ENCODE data around the gene KIF1B.

KIF1B gene

GRCh38 chr1:10320336-10320735 is 110.0 kb downstream of the KIF1B start:
- H3K4me3 ChIP-seq (ENCODE audit: low read depth in 1 of 2, low read length in 2 of 2): no peak overlapping the region
- H3K4me1 ChIP-seq (ENCODE audit: insufficient read depth, low read length): no peaks in the 10 kb centered on the region
- no peaks in the 10 kb centered on the region for H4K20me1 ChIP-seq (ENCODE audit: insufficient read depth, low read length)
- no peak overlapping the region for H3K9ac ChIP-seq (ENCODE audit: low read depth, low read length)
- no peaks in the 10 kb centered on the region for H3K9me3 ChIP-seq (ENCODE audit: insufficient read depth, low read length, severe bottlenecking)
- H2AFZ ChIP-seq (ENCODE audit: low read depth, low read length): no peak overlapping the region
- no peak overlapping the region for H3K27ac ChIP-seq (ENCODE audit: low read length)
- no peaks in the 10 kb centered on the region for H3K79me2 ChIP-seq (ENCODE audit: insufficient read depth, low read length)
- DNase-seq (no peak), ATAC-seq (ENCODE audit: insufficient read depth, low read depth) (no peak)
- H3K27me3 ChIP-seq (ENCODE audit: insufficient read depth, low read length, poor library complexity): no peaks in the 10 kb centered on the region
- TF ChIP-seq CTCF (IDR thresholded peaks at IDR 0.05; ENCODE audit: borderline replicate concordance, extremely low read depth, low read length, poor library complexity, severe bottlenecking) (no peak), EZH2 (IDR thresholded peaks at IDR 0.05; ENCODE audit: borderline replicate concordance, low read depth, low read length, severe bottlenecking) (no peak)
- no peak overlapping the region for H3K4me2 ChIP-seq (ENCODE audit: insufficient read depth, low read length)
- H3K36me3 ChIP-seq (ENCODE audit: insufficient read depth, low read length): peaks cover 13% of the 10 kb centered on the region; the same call in 1 of the 2 replicates

GRCh38 chr1:10322821-10323220 is 112.5 kb downstream of the KIF1B start:
- no peaks in the 10 kb centered on the region for H3K9me3 ChIP-seq (ENCODE audit: insufficient read depth, low read length, severe bottlenecking)
- no peak overlapping the region for H2AFZ ChIP-seq (ENCODE audit: low read depth, low read length)
- no peaks in the 10 kb centered on the region for H4K20me1 ChIP-seq (ENCODE audit: insufficient read depth, low read length)
- no peaks in the 10 kb centered on the region for H3K27me3 ChIP-seq (ENCODE audit: insufficient read depth, low read length, poor library complexity)
- H3K4me3 ChIP-seq (ENCODE audit: low read depth in 1 of 2, low read length in 2 of 2): no peak overlapping the region
- H3K4me1 ChIP-seq (ENCODE audit: insufficient read depth, low read length): no peaks in the 10 kb centered on the region
- no peak overlapping the region for H3K9ac ChIP-seq (ENCODE audit: low read depth, low read length)
- H3K36me3 ChIP-seq (ENCODE audit: insufficient read depth, low read length): peaks cover 16% of the 10 kb centered on the region; the same call in 1 of the 2 replicates
- ATAC-seq (ENCODE audit: insufficient read depth, low read depth) (no peak), DNase-seq (no peak)
- no peak for TF ChIP-seq CTCF (IDR thresholded peaks at IDR 0.05; ENCODE audit: borderline replicate concordance, extremely low read depth, low read length, poor library complexity, severe bottlenecking)
- no peak for TF ChIP-seq EZH2 (IDR thresholded peaks at IDR 0.05; ENCODE audit: borderline replicate concordance, low read depth, low read length, severe bottlenecking)
- H3K27ac ChIP-seq (ENCODE audit: low read length): no peak overlapping the region
- H3K4me2 ChIP-seq (ENCODE audit: insufficient read depth, low read length): no peak overlapping the region
- H3K79me2 ChIP-seq (ENCODE audit: insufficient read depth, low read length): no peaks in the 10 kb centered on the region

- ATAC-seq (ENCODE audit: insufficient read depth, low read depth) (no peak), DNase-seq (no peak)
- no peak for TF ChIP-seq CTCF (IDR thresholded peaks at IDR 0.05; ENCODE audit: borderline replicate concordance, extremely low read depth, low read length, poor library complexity, severe bottlenecking)
- Histone ChIP-seq H4K20me1 (ENCODE audit: insufficient read depth, low read length) (no peaks in the 10 kb centered on the region), H3K9ac (ENCODE audit: low read depth, low read length) (no peak overlapping the region), H3K79me2 (ENCODE audit: insufficient read depth, low read length) (no peaks in the 10 kb centered on the region), H2AFZ (ENCODE audit: low read depth, low read length) (no peak overlapping the region), H3K4me1 (ENCODE audit: insufficient read depth, low read length) (no peaks in the 10 kb centered on the region), H3K27ac (ENCODE audit: low read length) (no peak overlapping the region), H3K36me3 (ENCODE audit: insufficient read depth, low read length) (peaks cover 16% of the 10 kb centered on the region; the same call in 1 of the 2 replicates), H3K4me3 (ENCODE audit: low read depth in 1 of 2, low read length in 2 of 2) (no peak overlapping the region), H3K9me3 (ENCODE audit: insufficient read depth, low read length, severe bottlenecking) (no peaks in the 10 kb centered on the region), H3K27me3 (ENCODE audit: insufficient read depth, low read length, poor library complexity) (no peaks in the 10 kb centered on the region), H3K4me2 (ENCODE audit: insufficient read depth, low read length) (no peak overlapping the region)
Measured at GRCh38 chr1:10324627-10325026, 114.3 kb downstream of the KIF1B start.

GRCh38 chr1:10325521-10325920 is 115.2 kb downstream of the KIF1B start:
- Histone ChIP-seq H4K20me1 (ENCODE audit: insufficient read depth, low read length) (no peaks in the 10 kb centered on the region), H3K27ac (ENCODE audit: low read length) (no peak overlapping the region), H3K9ac (ENCODE audit: low read depth, low read length) (no peak overlapping the region), H3K27me3 (ENCODE audit: insufficient read depth, low read length, poor library complexity) (no peaks in the 10 kb centered on the region), H3K4me2 (ENCODE audit: insufficient read depth, low read length) (no peak overlapping the region), H3K4me1 (ENCODE audit: insufficient read depth, low read length) (no peaks in the 10 kb centered on the region), H3K36me3 (ENCODE audit: insufficient read depth, low read length) (peaks cover 16% of the 10 kb centered on the region; the same call in 1 of the 2 replicates), H2AFZ (ENCODE audit: low read depth, low read length) (no peak overlapping the region), H3K4me3 (ENCODE audit: low read depth in 1 of 2, low read length in 2 of 2) (no peak overlapping the region), H3K79me2 (ENCODE audit: insufficient read depth, low read length) (no peaks in the 10 kb centered on the region), H3K9me3 (ENCODE audit: insufficient read depth, low read length, severe bottlenecking) (no peaks in the 10 kb centered on the region)
- no peak for TF ChIP-seq CTCF (IDR thresholded peaks at IDR 0.05; ENCODE audit: borderline replicate concordance, extremely low read depth, low read length, poor library complexity, severe bottlenecking)
- no peak for TF ChIP-seq EZH2 (IDR thresholded peaks at IDR 0.05; ENCODE audit: borderline replicate concordance, low read depth, low read length, severe bottlenecking)
- ATAC-seq (ENCODE audit: insufficient read depth, low read depth): no peak
- no peak for DNase-seq
